GM12878 (cell line): ENCODE results near the gene SLC1A1. TPM values are rescaled to one million over a fixed set of nuclear protein-coding genes. Genes with fewer than 3 reads are reported as not detected.

ENCODE experiments used
- ATAC-seq: fragments of 200-7000 bp; cut with Tn5 transposase; 3 replicates; pipeline ENCODE4 v1.9.1; 2020; ENCODE audit warnings: mild to moderate bottlenecking, moderate library complexity
- BruUV-seq: library from RNA; stranded (reverse); fragments of 400-500 nt; replicated peaks from 2 replicates; lab custom pipeline; 2021; lab: Mats Ljungman, UMichigan
- CTCF ChIA-PET: fragments of 300-600 bp; sonication (Branson Sonifier 250); formaldehyde crosslinking; extraction: SDS; loops from one replicate; lab custom pipeline; 2021; ENCODE audit warnings: inconsistent platforms; lab: Yijun Ruan, JAX
- POLR2A ChIA-PET: fragments of 350-600 bp; formaldehyde crosslinking; extraction: SDS; loops from one replicate; lab custom pipeline; 2021; ENCODE audit warnings: inconsistent platforms; lab: Charles Lee
- RAD21 ChIA-PET: fragments of 300-600 bp; sonication (Branson Sonifier 250); formaldehyde crosslinking; loops from one replicate; lab custom pipeline; 2023; ENCODE audit warnings: antibody characterized with exemption; ENCODE audit not compliant: unreplicated experiment; lab: Charles Lee
- SMC1A ChIA-PET: fragments of 300-600 bp; sonication (Branson Sonifier 250); formaldehyde crosslinking; loops from one replicate; lab custom pipeline; 2023; ENCODE audit not compliant: unreplicated experiment, uncharacterized antibody; lab: Charles Lee
- DNase-seq: peaks from one replicate; pipeline ENCODE4 v3.0.0-alpha.2; 2011; ENCODE audit warnings: low read depth, low spot score
- FAIRE-seq: peaks from 3 replicates; lab custom pipeline; 2011; peaks lifted over from hg19 to GRCh38; lab: Jason Lieb, UNC
- H2AFZ ChIP-seq: 2 replicates; pipeline ENCODE4 v1.6.0; 2011; ENCODE audit warnings: low read depth, low read length, control low read depth; ENCODE audit not compliant: control insufficient read depth
- H3K27ac ChIP-seq: 2 replicates; pipeline ENCODE4 v1.5.1; 2011; ENCODE audit warnings: control low read depth; ENCODE audit not compliant: control insufficient read depth, insufficient read depth
- H3K27me3 ChIP-seq, 2 experiments: replicated peaks in 1 of 2; 2 replicates each; pipeline versions ENCODE4 v1.6.0 to v1.6.1; 2011; ENCODE audit warnings: low read length in 1 of 2; ENCODE audit not compliant: control insufficient read depth in 2 of 2, insufficient read depth in 2 of 2
- H3K36me3 ChIP-seq, 2 experiments: 2 replicates each; pipeline ENCODE4 v1.5.1; 2011; ENCODE audit warnings: low read length in 1 of 2; ENCODE audit not compliant: control insufficient read depth in 2 of 2, insufficient read depth in 2 of 2
- H3K4me1 ChIP-seq: 2 replicates; pipeline ENCODE4 v1.6.1; 2011; ENCODE audit warnings: mild to moderate bottlenecking, low read length, moderate library complexity, mixed read lengths; ENCODE audit not compliant: control insufficient read depth, insufficient read depth
- H3K4me2 ChIP-seq: 2 replicates; pipeline ENCODE4 v1.6.0; 2011; ENCODE audit warnings: control low read depth; ENCODE audit not compliant: control insufficient read depth, insufficient read depth
- H3K4me3 ChIP-seq: fragments of 200-600 bp; sonication (generic); 2 replicates; pipeline ENCODE4 v1.5.1; 2016
- H3K79me2 ChIP-seq: 2 replicates; pipeline ENCODE4 v1.6.0; 2011; ENCODE audit warnings: low read length; ENCODE audit not compliant: control insufficient read depth, insufficient read depth
- H3K9ac ChIP-seq: 2 replicates; pipeline ENCODE4 v1.8.0; 2011; ENCODE audit warnings: low read length, control low read depth, mixed read lengths; ENCODE audit not compliant: control insufficient read depth, insufficient read depth
- H3K9me3 ChIP-seq: replicated peaks from 3 replicates; pipeline ENCODE4 v1.5.1; 2011; ENCODE audit warnings: mild to moderate bottlenecking, low read length; ENCODE audit not compliant: control insufficient read depth, insufficient read depth
- H4K20me1 ChIP-seq: 2 replicates; pipeline ENCODE4 v1.6.0; 2011; ENCODE audit not compliant: control insufficient read depth, insufficient read depth
- CHD2 ChIP-seq: IDR thresholded peaks from 2 replicates; pipeline ENCODE4 v1.6.1; 2011; ENCODE audit warnings: low read depth, low read length, improper control_type of control experiment, borderline replicate concordance
- CTCF ChIP-seq, 3 experiments: IDR thresholded peaks in 2 of 3; conservative IDR thresholded peaks in 1 of 3; 2 replicates each; pipeline ENCODE4 v1.5.1; 2011; ENCODE audit warnings: low read depth in 3 of 3, low read length in 3 of 3, mild to moderate bottlenecking in 3 of 3, control low read depth in 2 of 3, moderate library complexity in 2 of 3, inconsistent platforms in 1 of 3, mixed read lengths in 1 of 3; ENCODE audit not compliant: control insufficient read depth in 2 of 3, insufficient read depth in 1 of 3; ENCODE audit errors: extremely low read depth in 1 of 3
- HDAC2 ChIP-seq: fragments of 200-600 bp; sonication (generic); IDR thresholded peaks from 2 replicates; pipeline ENCODE4 v1.6.1; 2017
- IRF5 ChIP-seq: fragments of 450-650 bp; IDR thresholded peaks from 2 replicates; pipeline ENCODE4 v1.6.1; 2017; ENCODE audit warnings: borderline replicate concordance
- NBN ChIP-seq: fragments of 450-650 bp; IDR thresholded peaks from 2 replicates; pipeline ENCODE4 v1.6.1; 2016
- POU2F2 ChIP-seq: IDR thresholded peaks from 3 replicates; pipeline ENCODE4 v1.6.1; 2011; ENCODE audit warnings: low read depth, mild to moderate bottlenecking, low read length, borderline replicate concordance
- RAD21 ChIP-seq: IDR thresholded peaks from 2 replicates; pipeline ENCODE4 v1.6.1; 2011; ENCODE audit warnings: mild to moderate bottlenecking, low read depth, low read length, moderate library complexity; ENCODE audit not compliant: insufficient read depth
- RCOR1 ChIP-seq: conservative IDR thresholded peaks from 2 replicates; pipeline ENCODE4 v1.6.1; 2012; ENCODE audit warnings: low read depth, low read length, improper control_type of control experiment
- RELA ChIP-seq: fragments of 450-650 bp; IDR thresholded peaks from 2 replicates; pipeline ENCODE4 v1.8.0; 2014; ENCODE audit warnings: borderline replicate concordance; ENCODE audit not compliant: partially characterized antibody
- SKIL ChIP-seq: fragments of 450-650 bp; IDR thresholded peaks from 2 replicates; pipeline ENCODE4 v1.6.1; 2017; ENCODE audit warnings: mild to moderate bottlenecking, low read depth, inconsistent platforms; ENCODE audit not compliant: poor library complexity, severe bottlenecking
- SUPT20H ChIP-seq: IDR thresholded peaks from 2 replicates; pipeline ENCODE4 v1.6.1; 2011; ENCODE audit warnings: low read depth, mild to moderate bottlenecking, low read length, moderate library complexity, borderline replicate concordance; ENCODE audit not compliant: control insufficient read depth
- TAF1 ChIP-seq: IDR thresholded peaks from 2 replicates; pipeline ENCODE4 v1.6.1; 2011; ENCODE audit warnings: mild to moderate bottlenecking, low read depth, low read length, borderline replicate concordance
- USF1 ChIP-seq: IDR thresholded peaks from 2 replicates; pipeline ENCODE4 v1.6.1; 2011; ENCODE audit warnings: borderline replicate concordance, low read depth, mild to moderate bottlenecking, moderate library complexity, mixed read lengths, low read length; ENCODE audit not compliant: insufficient read depth; ENCODE audit errors: extremely low read length
- YBX1 ChIP-seq: fragments of 450-650 bp; IDR thresholded peaks from 2 replicates; pipeline ENCODE4 v1.6.1; 2016; ENCODE audit warnings: antibody characterized with exemption
- ZBED1 ChIP-seq: IDR thresholded peaks from 2 replicates; pipeline ENCODE4 v1.6.1; 2016; ENCODE audit warnings: borderline replicate concordance
- WGBS: methylation state at CpG from one replicate; pipeline ENCODE4 v1.1.6; 2016; ENCODE audit warnings: low lambda C conversion rate; ENCODE audit not compliant: insufficient replicate concordance, insufficient coverage; ENCODE audit errors: missing lambda C conversion rate; 5-methylcytosine and 5-hydroxymethylcytosine counted together
- in situ Hi-C: fragments of 300-500 bp; cut with MboI; formaldehyde crosslinking; loops from 9 replicates; pipeline ENCODE4 v1.14.3; 2018; ENCODE audit warnings: mixed read lengths
- intact Hi-C: fragments of 100-400 bp; cut with micrococcal nuclease; formaldehyde crosslinking; loops from one replicate; pipeline ENCODE4 v1.14.2; 2022; ENCODE audit not compliant: unreplicated experiment
- polyA plus RNA-seq, 11 experiments: library from polyadenylated mRNA; depleted of rRNA in 4 of 11; unstranded in 6 of 11; stranded (reverse) in 5 of 11; fragments of >200 nt; fragmentation: Nextera tagmentation in 4 of 11; fragmentation: Illumina TruSeq in 1 of 11; extraction: Ambion mirVana in 4 of 11; extraction: Trizol in 1 of 11; gene quantifications; 1 replicate in 1 of 11; 2 replicates in 10 of 11; pipeline versions ENCODE4 v1.2.1 to v1.2.3, GENCODE V29; 2011 to 2016; ENCODE audit warnings: inconsistent platforms in 2 of 11, missing spikeins in 2 of 11, low read depth in 1 of 11
- total RNA-seq, 4 experiments: library from RNA; depleted of rRNA in 3 of 4; stranded (reverse); fragments of >200 nt in 3 of 4; fragmentation: Illumina TruSeq in 1 of 4; extraction: Trizol in 1 of 4; gene quantifications; 2 replicates each; pipeline versions ENCODE4 v1.2.1 to v1.2.3, GENCODE V29; 2013 to 2021

The SLC1A1 gene
- total and polyA plus RNA-seq, 10 of the 15 experiments (the other 5 are each of a cell fraction or from before 2014, with no cell fraction given): 4.2 to 24.9 (median 18.3) TPM

GRCh38 chr9:4592886-4593285 is 102.6 kb downstream of the SLC1A1 start:
- H3K4me1 ChIP-seq: peaks cover 5% of the 10 kb centered on the region; the same call in 1 of the 2 replicates
- no peak overlapping the region for H3K4me3 ChIP-seq
- BruUV-seq: no TSS peak
- FAIRE-seq (no peak), DNase-seq (no peak), ATAC-seq (no peak)
- no peaks in the 10 kb centered on the region for H3K9me3 ChIP-seq
- SMC1A ChIA-PET: interaction anchor here (0.6 to 1.3 kb wide), 3 partner anchors 10 to 213 kb away, joined by 3 to 4 read pairs (median 3); no protein-coding TSS in a partner anchor
- H3K27me3 ChIP-seq: no peaks in the 10 kb centered on the region
- no peaks in the 10 kb centered on the region for H4K20me1 ChIP-seq
- H2AFZ ChIP-seq: no peak overlapping the region
- CTCF ChIA-PET: interaction anchor here (0.5 to 1.4 kb wide), 2 partner anchors 12 to 260 kb away, joined by 5 to 6 read pairs; no protein-coding TSS in a partner anchor
- H3K27ac ChIP-seq: no peak overlapping the region
- no peak overlapping the region for H3K4me2 ChIP-seq
- TF ChIP-seq USF1: no peak
- no peak for TF ChIP-seq RAD21
- TF ChIP-seq CHD2: no peak
- TF ChIP-seq YBX1: no peak
- no peak for TF ChIP-seq TAF1
- no peak for TF ChIP-seq IRF5
- no peak for TF ChIP-seq SUPT20H
- no peak for TF ChIP-seq HDAC2
- no peak for TF ChIP-seq ZBED1
- no peak for TF ChIP-seq RELA
- TF ChIP-seq RCOR1: no peak
- no peak for TF ChIP-seq NBN
- no peak for TF ChIP-seq POU2F2
- TF ChIP-seq CTCF (IDR thresholded peaks at IDR 0.05 in 2 of 3, conservative IDR thresholded peaks at IDR 0.05 in 1 of 3; ENCODE audit: control insufficient read depth in 2 of 3, extremely low read depth in 1 of 3, insufficient read depth in 1 of 3, low read depth in 3 of 3, low read length in 3 of 3): no peak
- no peak for TF ChIP-seq SKIL
- H3K36me3 ChIP-seq: no peaks in the 10 kb centered on the region
- RAD21 ChIA-PET: no interaction called here
- in situ Hi-C loops (no loop called here), intact Hi-C loops (no loop called here)
- POLR2A ChIA-PET: interaction anchor here (0.5 kb wide), 1 partner anchor 60 kb away, joined by 4 read pairs; no protein-coding TSS in a partner anchor
- no peak overlapping the region for H3K9ac ChIP-seq
- H3K79me2 ChIP-seq: no peaks in the 10 kb centered on the region
- 84% methylated on average over 1 of the region's 1 CpG for WGBS
